ENCODE data around the gene MRGPRF.

MRGPRF gene

GRCh38 chr11:69048694-69049489 is 35.8 kb upstream of the MRGPRF start, which contains the start of gene TPCN2:
Gene TPCN2, plus strand, starts transcription at chr11:69048932. Its CDS starts 66 bp downstream, at chr11:69048998.
- no peak for TF ChIP-seq CTCF (conservative IDR thresholded peaks at IDR 0.05; ENCODE audit: low read depth, low read length)
- H3K4me3 ChIP-seq (ENCODE audit: low read depth, low read length), result peak within 1 kb of the TSS; percentile 78
- DNase-seq (ENCODE audit: low read depth), result peak; percentile 96

- peak overlapping the region; percentile 78 for H3K4me3 ChIP-seq (ENCODE audit: low read depth, low read length)
- no peak for DNase-seq (ENCODE audit: low read depth)
- TF ChIP-seq CTCF (conservative IDR thresholded peaks at IDR 0.05; ENCODE audit: low read depth, low read length), result no peak
Observed at GRCh38 chr11:69048031-69048693, 35.1 kb upstream of the MRGPRF start.

- peak; percentile 83 for DNase-seq (ENCODE audit: low read depth)
- H3K4me3 ChIP-seq (ENCODE audit: low read depth, low read length), result no peak overlapping the region
- TF ChIP-seq CTCF (conservative IDR thresholded peaks at IDR 0.05; ENCODE audit: low read depth, low read length), result peak; percentile 79
Observed at GRCh38 chr11:69044111-69045013, 31.3 kb upstream of the MRGPRF start.

- no peak overlapping the region for H3K4me3 ChIP-seq (ENCODE audit: low read depth, low read length)
- DNase-seq (ENCODE audit: low read depth), result peak; percentile 28
- TF ChIP-seq CTCF (conservative IDR thresholded peaks at IDR 0.05; ENCODE audit: low read depth, low read length), result no peak
Observed at GRCh38 chr11:69041516-69041915, 28.5 kb upstream of the MRGPRF start.

GRCh38 chr11:69040581-69041260 is 27.7 kb upstream of the MRGPRF start:
- H3K4me3 ChIP-seq (ENCODE audit: low read depth, low read length), result no peak overlapping the region
- TF ChIP-seq CTCF (conservative IDR thresholded peaks at IDR 0.05; ENCODE audit: low read depth, low read length), result peak; percentile 5
- peak; percentile 79 for DNase-seq (ENCODE audit: low read depth)

- no peak for TF ChIP-seq CTCF (conservative IDR thresholded peaks at IDR 0.05; ENCODE audit: low read depth, low read length)
- DNase-seq (ENCODE audit: low read depth), result no peak
- no peak overlapping the region for H3K4me3 ChIP-seq (ENCODE audit: low read depth, low read length)
Observed at GRCh38 chr11:69040051-69040450, 27.0 kb upstream of the MRGPRF start.

Data from choroid plexus epithelial cell (primary cell).